NCI-H2171 treated with DMSO at 0.1 percent for 48 hours (cell line): ENCODE data around the gene S100A5.

Experiments
- DNase-seq: peaks from one replicate; lab custom pipeline; 2025; lab: John Stamatoyannopoulos, UW

The S100A5 gene

GRCh38 chr1:153507926-153508583 lies 32.7 kb downstream of the S100A5 start:
- DNase-seq: no peak

GRCh38 chr1:153506831-153507413 lies 33.8 kb downstream of the S100A5 start:
- DNase-seq: no peak

- no peak for DNase-seq
These were observed 34.3 kb downstream of the S100A5 start for GRCh38 chr1:153506386-153506785.

GRCh38 chr1:153505576-153505975 lies 35.2 kb downstream of the S100A5 start:
- no peak for DNase-seq

- DNase-seq: no peak
These were observed 37.0 kb downstream of the S100A5 start for GRCh38 chr1:153503766-153504165.

- peak; percentile 24 for DNase-seq
These were observed 42.0 kb downstream of the S100A5 start for GRCh38 chr1:153498746-153499145.

- DNase-seq: no peak
These were observed 45.2 kb downstream of the S100A5 start for GRCh38 chr1:153495536-153495935.

GRCh38 chr1:153494976-153495535 lies 45.7 kb downstream of the S100A5 start:
- peak; percentile 78 for DNase-seq

- DNase-seq: no peak
These were observed 47.3 kb downstream of the S100A5 start for GRCh38 chr1:153493343-153493960.

- peak; percentile 86 for DNase-seq
These were observed 50.3 kb downstream of the S100A5 start for GRCh38 chr1:153490272-153491051.

- no peak for DNase-seq
These were observed 52.0 kb downstream of the S100A5 start for GRCh38 chr1:153488731-153489130.

GRCh38 chr1:153487707-153488106 lies 53.0 kb downstream of the S100A5 start:
- no peak for DNase-seq
